PC-3 (cell line): ENCODE measurements around the gene CNDP1. TPM values are rescaled to one million over a fixed set of nuclear protein-coding genes. Genes with fewer than 3 reads are reported as not detected.

Experiments
- ATAC-seq: fragments of 200-7000 bp; cut with Tn5 transposase; 2 replicates; pipeline ENCODE4 v1.9.1; 2020; ENCODE audit warnings: mild to moderate bottlenecking, moderate library complexity
- BruUV-seq: library from RNA; stranded (reverse); fragments of 400-500 nt; replicated peaks from 2 replicates; lab custom pipeline; 2021; lab: Mats Ljungman, UMichigan
- CTCF ChIA-PET: fragments of 300-600 bp; sonication (Branson Sonifier 250); formaldehyde crosslinking; loops from one replicate; lab custom pipeline; 2022; ENCODE audit warnings: antibody characterized with exemption; lab: Charles Lee
- POLR2A ChIA-PET: fragments of 300-600 bp; sonication (Branson Sonifier 250); formaldehyde crosslinking; loops from one replicate; lab custom pipeline; 2022; ENCODE audit warnings: antibody characterized with exemption; ENCODE audit not compliant: unreplicated experiment; lab: Charles Lee
- DNase-seq: peaks from one replicate; pipeline ENCODE4 v3.0.0-alpha.2; 2015
- H2AFZ ChIP-seq: fragments of 300-600 bp; sonication (generic); 2 replicates; pipeline ENCODE4 v1.6.0; 2016; ENCODE audit warnings: antibody characterized with exemption, low read length
- H3F3A ChIP-seq: fragments of 300-600 bp; sonication (generic); one replicate; pipeline ENCODE4 v1.6.0; 2017; ENCODE audit warnings: antibody characterized with exemption, low read length, control low read depth, mild to moderate bottlenecking; ENCODE audit not compliant: unreplicated experiment
- H3K27ac ChIP-seq: fragments of 300-600 bp; sonication (generic); 2 replicates; pipeline ENCODE4 v1.5.1; 2016; ENCODE audit warnings: mild to moderate bottlenecking, low read length
- H3K27me3 ChIP-seq: fragments of 300-600 bp; sonication (generic); 2 replicates; pipeline ENCODE4 v1.6.1; 2016; ENCODE audit warnings: low read length, mixed read lengths
- H3K36me3 ChIP-seq: fragments of 300-600 bp; sonication (generic); 2 replicates; pipeline ENCODE4 v1.6.1; 2016; ENCODE audit warnings: low read depth, mixed run types, low read length, mixed read lengths
- H3K4me1 ChIP-seq: fragments of 300-600 bp; sonication (generic); 2 replicates; pipeline ENCODE4 v1.5.1; 2016; ENCODE audit warnings: low read length; ENCODE audit not compliant: insufficient read depth
- H3K4me2 ChIP-seq: fragments of 300-600 bp; sonication (generic); 2 replicates; pipeline ENCODE4 v1.6.0; 2016; ENCODE audit warnings: low read length
- H3K4me3 ChIP-seq: fragments of 300-600 bp; sonication (generic); 2 replicates; pipeline ENCODE4 v1.5.1; 2016; ENCODE audit warnings: mild to moderate bottlenecking, low read length, mixed read lengths
- H3K79me2 ChIP-seq: fragments of 300-600 bp; sonication (generic); 2 replicates; pipeline ENCODE4 v1.6.1; 2017; ENCODE audit warnings: low read length, mixed read lengths
- H3K9ac ChIP-seq: fragments of 300-600 bp; sonication (generic); 2 replicates; pipeline ENCODE4 v1.6.0; 2016; ENCODE audit warnings: mild to moderate bottlenecking, low read length
- H3K9me2 ChIP-seq: fragments of 300-600 bp; sonication (generic); replicated peaks from 2 replicates; pipeline ENCODE4 v1.6.1; 2016; ENCODE audit warnings: mixed run types, low read length, mixed read lengths
- H3K9me3 ChIP-seq: fragments of 300-600 bp; sonication (generic); 2 replicates; pipeline ENCODE4 v1.6.1; 2016; ENCODE audit warnings: low read length, mixed read lengths
- H4K20me1 ChIP-seq: fragments of 300-600 bp; sonication (generic); 2 replicates; pipeline ENCODE4 v1.6.1; 2016; ENCODE audit warnings: low read length, mixed read lengths
- CTCF ChIP-seq: fragments of 300-600 bp; sonication (generic); conservative IDR thresholded peaks from 2 replicates; pipeline ENCODE4 v1.5.1; 2017; ENCODE audit warnings: antibody characterized with exemption, low read depth, mild to moderate bottlenecking, low read length
- EZH2 ChIP-seq: fragments of 300-600 bp; sonication (generic); IDR thresholded peaks from one replicate; pipeline ENCODE4 v1.6.1; 2017; ENCODE audit warnings: antibody characterized with exemption, mild to moderate bottlenecking, low read length; ENCODE audit not compliant: unreplicated experiment
- EZH2phosphoT487 ChIP-seq: fragments of 300-600 bp; sonication (generic); IDR thresholded peaks from 2 replicates; pipeline ENCODE4 v1.6.1; 2018; ENCODE audit warnings: mild to moderate bottlenecking, antibody characterized with exemption, low read length, borderline replicate concordance
- intact Hi-C: fragments of 100-400 bp; cut with micrococcal nuclease; formaldehyde crosslinking; loops from 2 replicates; pipeline ENCODE4 v1.9.0; 2023
- total RNA-seq: library from RNA; depleted of rRNA; stranded (reverse); fragments of >200 nt; gene quantifications from 2 replicates; pipeline ENCODE4 v1.2.3, GENCODE V29; 2014

CNDP1 gene
- total RNA-seq, 1 experiment from 2014 or later: not detected

- no peaks in the 10 kb centered on the region for H3K9me2 ChIP-seq
- H3K4me2 ChIP-seq: no peak overlapping the region
- peaks cover 49% of the 10 kb centered on the region for H3K27me3 ChIP-seq
- H3K79me2 ChIP-seq: no peaks in the 10 kb centered on the region
- H3K36me3 ChIP-seq: no peaks in the 10 kb centered on the region
- H3K4me3 ChIP-seq: no peak overlapping the region
- H4K20me1 ChIP-seq: no peaks in the 10 kb centered on the region
- TF ChIP-seq EZH2 (no peak), EZH2phosphoT487 (no peak), CTCF (no peak)
- no peak overlapping the region for H3K27ac ChIP-seq
- intact Hi-C loops: no loop called here
- no peak for DNase-seq
- no peaks in the 10 kb centered on the region for H3F3A ChIP-seq
- no peak overlapping the region for H2AFZ ChIP-seq
- no peaks in the 10 kb centered on the region for H3K9me3 ChIP-seq
- ATAC-seq: no peak
- CTCF ChIA-PET: no interaction called here
- POLR2A ChIA-PET: no interaction called here
- no peak overlapping the region for H3K9ac ChIP-seq
- no peaks in the 10 kb centered on the region for H3K4me1 ChIP-seq
- no TSS peak for BruUV-seq
These were observed 23.8 kb downstream of the CNDP1 start for GRCh38 chr18:74558096-74558495.

GRCh38 chr18:74562131-74562730 is 27.9 kb downstream of the CNDP1 start:
- H3K27me3 ChIP-seq: peaks cover 29% of the 10 kb centered on the region
- H3K4me3 ChIP-seq: no peak overlapping the region
- TF ChIP-seq EZH2phosphoT487 (no peak), CTCF (no peak), EZH2 (no peak)
- no peak overlapping the region for H3K9ac ChIP-seq
- no peaks in the 10 kb centered on the region for H3F3A ChIP-seq
- ChIA-PET POLR2A (no interaction called here), CTCF (interaction anchor here (0.7 kb wide), 1 partner anchor 10 kb away, joined by 4 read pairs; no protein-coding TSS in a partner anchor)
- no peak overlapping the region for H2AFZ ChIP-seq
- no peaks in the 10 kb centered on the region for H3K36me3 ChIP-seq
- no peak overlapping the region for H3K27ac ChIP-seq
- H4K20me1 ChIP-seq: no peaks in the 10 kb centered on the region
- H3K4me1 ChIP-seq: no peaks in the 10 kb centered on the region
- H3K9me2 ChIP-seq: no peaks in the 10 kb centered on the region
- no peaks in the 10 kb centered on the region for H3K79me2 ChIP-seq
- no TSS peak for BruUV-seq
- no peak for ATAC-seq
- intact Hi-C loops: no loop called here
- H3K9me3 ChIP-seq: 0 out of 2 replicates have a peak, but pooled peaks cover 3% of the 10 kb centered on the region
- DNase-seq: no peak
- no peak overlapping the region for H3K4me2 ChIP-seq

- Histone ChIP-seq H3K4me3 (no peak overlapping the region), H3K9me2 (no peaks in the 10 kb centered on the region), H3K36me3 (no peaks in the 10 kb centered on the region), H2AFZ (no peak overlapping the region), H3K4me1 (no peaks in the 10 kb centered on the region), H3K9me3 (0 out of 2 replicates have a peak, but pooled peaks cover 3% of the 10 kb centered on the region), H3K79me2 (no peaks in the 10 kb centered on the region), H3K27me3 (peaks cover 25% of the 10 kb centered on the region), H3F3A (no peaks in the 10 kb centered on the region), H4K20me1 (no peaks in the 10 kb centered on the region), H3K27ac (no peak overlapping the region), H3K9ac (no peak overlapping the region), H3K4me2 (no peak overlapping the region)
- DNase-seq: no peak
- TF ChIP-seq EZH2phosphoT487: no peak
- TF ChIP-seq CTCF: no peak
- TF ChIP-seq EZH2: no peak
- BruUV-seq: no TSS peak
- ChIA-PET CTCF (interaction anchor here (0.7 kb wide), 1 partner anchor 11 kb away, joined by 4 read pairs; no protein-coding TSS in a partner anchor), POLR2A (no interaction called here)
- no peak for ATAC-seq
- intact Hi-C loops: no loop called here
These were observed 28.5 kb downstream of the CNDP1 start for GRCh38 chr18:74562775-74563174.
